HG03097 (cell line): ENCODE measurements around the gene COMMD1.
A peak's percentile ranks its signal among the peaks of the same experiment; 100 is the strongest.
"Not testable (repeated sequence)": the region's sequence is repeated elsewhere in the genome, so short reads cannot be mapped to it uniquely, and the experiment has no call there.

ENCODE experiments used
- ATAC-seq: cut with Tn5 transposase; IDR thresholded peaks from one replicate; pipeline ENCODE4 v1.9.1; 2021; ENCODE audit not compliant: unreplicated experiment, low FRiP score

The COMMD1 gene

GRCh38 chr2:61961231-61961901 is 55.9 kb downstream of the COMMD1 start:
- no peak for ATAC-seq

DNA sequence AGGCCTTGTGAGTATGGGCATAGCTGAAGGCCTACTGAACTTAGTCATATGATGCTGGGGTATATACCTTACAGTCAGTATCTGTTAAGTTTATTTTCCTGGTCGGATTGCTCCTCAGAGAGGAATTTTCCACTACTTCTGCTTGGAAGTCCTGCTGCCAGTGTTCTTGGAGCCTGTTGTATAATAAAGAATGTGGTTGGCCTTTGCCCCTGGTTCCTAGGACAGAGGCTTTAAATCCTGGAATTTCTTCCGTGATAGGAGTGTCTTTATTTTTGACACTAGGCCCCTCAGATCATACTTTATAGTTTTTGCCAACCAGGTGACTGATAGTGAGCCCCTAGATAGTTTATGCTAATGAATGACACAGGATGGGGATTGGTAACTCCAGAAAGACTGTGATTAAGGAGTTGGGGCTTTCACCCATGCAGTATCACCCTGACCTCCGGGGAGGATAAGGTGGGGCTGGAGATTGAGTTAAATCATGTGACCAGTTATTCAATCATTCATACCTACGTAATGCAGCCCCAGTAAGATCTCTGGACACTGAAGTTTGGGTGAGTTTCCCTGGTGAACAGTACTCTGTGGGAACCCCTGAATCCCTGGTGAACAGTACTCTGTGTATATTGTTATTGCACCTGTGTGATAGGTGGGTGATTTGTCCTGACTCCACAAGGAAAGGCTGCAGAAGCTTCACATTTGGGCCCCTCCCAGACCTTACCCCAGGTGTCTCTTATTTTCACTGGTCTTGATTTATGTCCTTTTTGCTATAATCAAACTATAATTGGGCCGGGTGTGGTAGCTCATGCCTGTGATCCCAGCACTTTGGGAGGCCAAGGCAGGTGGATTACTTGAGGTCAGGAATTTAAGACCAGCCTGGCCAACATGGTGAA is 56.9 kb downstream of the COMMD1 start:
- ATAC-seq, result no peak

- ATAC-seq, result no peak
Observed at GRCh38 chr2:61966087-61966727, 60.7 kb downstream of the COMMD1 start.

GRCh38 chr2:61967262-61967661 is 61.8 kb downstream of the COMMD1 start:
- no peak for ATAC-seq

GRCh38 chr2:61969376-61969775 is 63.9 kb downstream of the COMMD1 start:
- ATAC-seq, result no peak

DNA sequence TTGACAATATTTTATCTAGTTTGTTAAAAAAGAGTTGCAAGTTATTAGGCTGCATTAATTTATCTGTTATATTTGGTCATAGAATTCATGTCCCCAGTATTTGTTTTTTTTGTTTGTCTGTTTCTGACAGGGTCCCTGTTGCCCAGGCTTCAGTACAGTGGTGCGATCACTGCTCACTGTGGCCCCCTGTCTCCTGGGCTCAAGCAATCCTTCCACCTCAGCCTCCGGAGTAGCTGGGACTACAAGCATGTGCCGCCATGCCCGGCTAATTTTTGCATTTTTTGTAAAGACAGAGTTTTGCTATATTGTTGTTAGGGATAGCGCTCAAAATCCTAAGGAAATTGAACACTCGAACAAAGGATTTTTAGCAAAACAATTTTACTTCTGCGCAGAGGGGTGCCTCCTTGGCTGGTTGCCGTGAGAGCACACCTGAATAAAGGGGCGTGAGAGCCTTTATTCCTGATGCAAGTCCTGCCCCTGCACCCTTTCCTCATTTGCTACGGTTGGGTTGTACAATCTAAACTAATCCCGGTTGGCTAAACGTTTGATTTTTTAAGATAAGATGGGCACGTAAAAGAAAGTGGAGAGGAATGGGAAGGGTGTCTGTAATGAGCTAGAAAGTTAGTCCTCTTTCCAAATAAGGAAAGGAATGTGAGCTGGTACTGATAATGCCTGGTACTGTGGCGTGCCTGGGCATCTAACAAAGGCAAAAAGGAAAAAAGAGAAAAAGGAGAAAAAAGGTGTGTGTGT is 65.5 kb downstream of the COMMD1 start:
- no peak for ATAC-seq

DNA sequence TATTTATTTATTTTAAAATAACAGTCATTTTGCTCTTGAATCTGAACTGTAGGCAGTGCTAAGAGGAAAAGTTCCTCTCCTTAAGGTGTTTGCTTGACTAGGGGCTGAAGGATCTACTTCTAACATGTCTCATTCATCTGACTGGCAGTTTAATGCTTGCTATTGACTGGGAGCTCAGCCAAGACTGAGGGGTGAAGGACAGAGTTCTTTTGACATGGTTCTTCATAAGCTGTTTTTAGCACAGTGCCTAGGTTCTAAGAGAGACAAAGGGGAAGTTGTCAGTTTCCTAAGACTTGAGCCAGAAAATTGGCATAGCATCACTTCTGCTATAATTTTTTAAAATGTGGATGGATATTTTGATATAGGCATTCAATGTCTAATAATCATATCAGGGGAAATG is 73.0 kb downstream of the COMMD1 start:
- ATAC-seq, result no peak

GRCh38 chr2:61980758-61981157 is 75.3 kb downstream of the COMMD1 start:
- ATAC-seq, result no peak

DNA sequence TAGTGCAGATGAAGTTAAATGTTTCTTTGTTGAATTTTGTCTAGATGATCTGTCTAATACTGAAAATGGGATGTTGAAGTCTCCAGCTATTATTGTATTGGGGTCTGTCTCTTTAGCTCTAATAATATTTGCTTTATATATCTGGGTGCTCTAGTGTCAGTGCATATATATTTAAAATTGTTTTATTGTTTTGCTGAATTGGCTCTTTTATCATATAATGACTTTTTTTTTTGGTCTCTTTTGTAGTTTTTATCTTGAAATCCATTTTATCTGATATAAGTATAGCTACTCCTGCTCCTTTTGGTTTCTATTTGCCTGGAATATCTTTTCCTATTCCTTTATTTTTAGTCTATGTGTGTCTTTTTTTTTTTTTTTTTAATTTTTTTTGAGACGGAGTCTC is 79.2 kb downstream of the COMMD1 start:
- ATAC-seq, result no peak

GRCh38 chr2:61988462-61989366 is 83.2 kb downstream of the COMMD1 start:
- no peak for ATAC-seq

GRCh38 chr2:61993422-61994024 is 88.0 kb downstream of the COMMD1 start:
- ATAC-seq, result no peak

DNA sequence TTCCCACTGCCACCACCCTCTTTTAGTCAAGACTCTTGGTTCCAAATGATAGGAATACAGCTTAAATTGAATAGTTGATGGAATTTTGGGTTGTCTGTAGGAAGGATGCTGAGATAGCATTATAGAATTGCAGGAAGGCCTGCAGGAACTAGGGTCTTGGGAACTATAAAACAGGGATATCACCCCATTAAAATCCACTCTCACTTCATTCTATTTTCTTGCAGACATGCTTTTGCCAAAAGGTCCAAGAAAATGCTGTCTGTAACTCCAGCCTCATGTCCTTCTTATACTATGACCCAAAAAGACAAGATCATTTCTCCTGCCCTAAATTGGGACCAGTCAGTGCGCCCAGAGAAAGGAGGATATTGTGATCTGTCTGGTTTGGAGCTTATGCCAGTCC is 89.1 kb downstream of the COMMD1 start:
- no peak for ATAC-seq

- no peak for ATAC-seq
Observed at GRCh38 chr2:61995065-61995464, 89.6 kb downstream of the COMMD1 start.

GRCh38 chr2:61995515-61995914 is 90.0 kb downstream of the COMMD1 start:
- ATAC-seq, result peak; percentile 82

GRCh38 chr2:61998426-61998825 is 93.0 kb downstream of the COMMD1 start:
- ATAC-seq, result no peak

DNA sequence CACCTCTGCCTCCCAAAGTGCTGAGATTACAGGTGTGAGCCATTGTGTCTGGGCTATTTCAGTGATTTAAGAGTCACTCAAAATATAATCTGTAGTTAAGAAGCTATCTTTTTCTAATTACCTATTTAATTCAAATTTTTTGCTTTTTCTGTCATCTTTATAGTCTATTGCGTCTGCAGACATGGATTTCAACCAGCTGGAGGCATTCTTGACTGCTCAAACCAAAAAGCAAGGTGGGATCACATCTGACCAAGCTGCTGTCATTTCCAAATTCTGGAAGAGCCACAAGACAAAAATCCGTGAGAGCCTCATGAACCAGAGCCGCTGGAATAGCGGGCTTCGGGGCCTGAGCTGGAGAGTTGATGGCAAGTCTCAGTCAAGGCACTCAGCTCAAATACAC is 95.1 kb downstream of the COMMD1 start:
- ATAC-seq, result no peak

- no peak for ATAC-seq
Observed at GRCh38 chr2:62001431-62001830, 96.0 kb downstream of the COMMD1 start.

DNA sequence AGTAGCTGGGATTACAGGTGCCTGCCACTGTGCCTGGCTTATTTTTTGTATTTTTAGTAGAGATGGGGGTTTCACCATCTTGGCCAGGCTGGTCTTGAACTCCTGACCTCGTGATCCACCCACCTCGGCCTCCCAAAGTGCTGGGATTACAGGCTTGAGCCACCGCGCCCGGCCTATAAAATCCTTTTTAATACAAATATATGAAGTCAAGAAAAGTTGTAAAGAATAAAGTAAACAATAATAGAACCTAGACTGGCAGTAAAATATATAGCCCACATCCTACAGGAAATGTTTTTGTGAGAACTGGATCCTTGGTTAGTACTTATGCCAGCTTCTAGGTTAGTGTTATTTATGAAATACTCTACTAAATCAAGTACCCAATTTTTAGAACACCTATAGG is 99.0 kb downstream of the COMMD1 start:
- not testable (repeated sequence) for ATAC-seq

DNA sequence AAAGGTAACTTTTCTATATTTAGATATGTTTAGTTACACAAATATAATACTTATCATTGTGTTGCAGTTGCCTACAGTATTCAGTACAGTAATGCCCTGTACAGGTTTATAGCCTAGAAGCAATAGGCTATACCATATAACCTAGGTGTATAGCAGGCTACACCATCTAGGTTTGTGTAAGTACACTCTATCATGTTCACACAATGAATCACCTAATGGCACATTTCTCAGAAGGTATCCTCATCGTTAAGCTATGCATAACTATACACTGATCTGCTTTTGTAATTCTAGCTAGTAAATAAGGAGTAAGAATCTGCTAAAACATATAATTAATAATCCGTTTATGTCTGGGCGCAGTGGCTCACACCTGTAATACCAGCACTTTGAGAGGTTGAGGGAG is 102.1 kb downstream of the COMMD1 start:
- no peak for ATAC-seq
